SH-SY5Y (cell line): ENCODE measurements around the gene FOXF1.

Experiments
- GATA2 ChIP-seq: IDR thresholded peaks from 2 replicates; pipeline ENCODE4 v1.6.1; 2011; ENCODE audit warnings: mild to moderate bottlenecking, low read depth, low read length
- GATA3 ChIP-seq: IDR thresholded peaks from 2 replicates; pipeline ENCODE4 v1.6.1; 2011; ENCODE audit warnings: low read depth, mild to moderate bottlenecking, low read length, moderate library complexity

GRCh38 chr16:86495756-86496261, 14.5 kb upstream of the FOXF1 start:
- no peak for TF ChIP-seq GATA2
- no peak for TF ChIP-seq GATA3
